SK-N-SH treated with all-trans-retinoic acid at 6 μM for 48 hours (cell line): Measurements from ENCODE around the gene ZNF428.

ENCODE experiments used
- ATAC-seq: fragments of 200-7000 bp; cut with Tn5 transposase; 3 replicates; pipeline ENCODE4 v1.9.1; 2020; ENCODE audit warnings: mild to moderate bottlenecking, moderate library complexity
- ARNTL ChIP-seq: fragments of 450-650 bp; formaldehyde crosslinking; IDR thresholded peaks from 2 replicates; pipeline ENCODE4 v1.5.0; 2020; ENCODE audit warnings: low read depth, mild to moderate bottlenecking, moderate library complexity, borderline replicate concordance
- BACH2 ChIP-seq: fragments of 250-450 bp; sonication (Bioruptor Pico); IDR thresholded peaks from 2 replicates; pipeline ENCODE4 v1.9.0; 2021; ENCODE audit warnings: mild to moderate bottlenecking, borderline replicate concordance
- CREB5 ChIP-seq: fragments of 250-450 bp; sonication (Bioruptor Pico); IDR thresholded peaks from 2 replicates; pipeline ENCODE4 v1.5.1; 2020; ENCODE audit warnings: low read depth, mild to moderate bottlenecking, moderate library complexity
- CSRNP3 ChIP-seq: fragments of 250-450 bp; sonication (Bioruptor Pico); IDR thresholded peaks from 2 replicates; pipeline ENCODE4 v1.5.1; 2021; ENCODE audit warnings: mild to moderate bottlenecking, moderate library complexity
- ESRRG ChIP-seq: fragments of 250-450 bp; sonication (Bioruptor Pico); IDR thresholded peaks from 2 replicates; pipeline ENCODE4 v1.6.1; 2021; ENCODE audit warnings: mild to moderate bottlenecking
- GLIS3 ChIP-seq: fragments of 250-450 bp; sonication (Bioruptor Pico); IDR thresholded peaks from 2 replicates; pipeline ENCODE4 v1.5.0; 2020; ENCODE audit warnings: mild to moderate bottlenecking, moderate library complexity
- ISL1 ChIP-seq: fragments of 250-450 bp; sonication (Bioruptor Pico); IDR thresholded peaks from 2 replicates; pipeline ENCODE4 v2.1.2; 2022; ENCODE audit warnings: mild to moderate bottlenecking, moderate library complexity
- OSR1 ChIP-seq: fragments of 250-450 bp; sonication (Bioruptor Pico); IDR thresholded peaks from 2 replicates; pipeline ENCODE4 v1.8.0; 2022; ENCODE audit warnings: moderate library complexity, mild to moderate bottlenecking, inconsistent platforms
- PATZ1 ChIP-seq: fragments of 250-450 bp; sonication (Bioruptor Pico); IDR thresholded peaks from 2 replicates; pipeline ENCODE4 v1.8.0; 2020; ENCODE audit warnings: mild to moderate bottlenecking, moderate library complexity, borderline replicate concordance
- POU6F1 ChIP-seq: fragments of 250-450 bp; sonication (Bioruptor Pico); IDR thresholded peaks from 2 replicates; pipeline ENCODE4 v1.8.0; 2021; ENCODE audit warnings: low read depth, mild to moderate bottlenecking, moderate library complexity, borderline replicate concordance
- PPARA ChIP-seq: fragments of 250-450 bp; sonication (Bioruptor Pico); IDR thresholded peaks from 2 replicates; pipeline ENCODE4 v1.5.0; 2020; ENCODE audit warnings: mild to moderate bottlenecking, borderline replicate concordance
- RARB ChIP-seq: fragments of 250-450 bp; sonication (Bioruptor Pico); IDR thresholded peaks from 2 replicates; pipeline ENCODE4 v1.8.0; 2021; ENCODE audit warnings: mild to moderate bottlenecking, moderate library complexity
- SNAI2 ChIP-seq: fragments of 250-450 bp; sonication (Bioruptor Pico); IDR thresholded peaks from 2 replicates; pipeline ENCODE4 v1.5.0; 2020; ENCODE audit warnings: mild to moderate bottlenecking, moderate library complexity
- TCF4 ChIP-seq: fragments of 250-450 bp; sonication (Bioruptor Pico); IDR thresholded peaks from 2 replicates; pipeline ENCODE4 v1.8.0; 2021; ENCODE audit warnings: mild to moderate bottlenecking, moderate library complexity, borderline replicate concordance
- TOX ChIP-seq: fragments of 250-450 bp; sonication (Bioruptor Pico); IDR thresholded peaks from 2 replicates; pipeline ENCODE4 v1.8.0; 2021; ENCODE audit warnings: mild to moderate bottlenecking, moderate library complexity, borderline replicate concordance
- TSHZ2 ChIP-seq: fragments of 250-450 bp; sonication (Bioruptor Pico); IDR thresholded peaks from 2 replicates; pipeline ENCODE4 v1.5.0; 2020; ENCODE audit warnings: mild to moderate bottlenecking, moderate library complexity
- ZC3H10 ChIP-seq: fragments of 250-450 bp; sonication (Bioruptor Pico); IDR thresholded peaks from 2 replicates; pipeline ENCODE4 v1.5.1; 2021; ENCODE audit warnings: mild to moderate bottlenecking, moderate library complexity
- ZFP30 ChIP-seq: fragments of 450-650 bp; formaldehyde crosslinking; IDR thresholded peaks from 2 replicates; pipeline ENCODE4 v1.5.0; 2022; ENCODE audit warnings: mild to moderate bottlenecking, moderate library complexity
- ZNF565 ChIP-seq: fragments of 450-650 bp; formaldehyde crosslinking; conservative IDR thresholded peaks from 2 replicates; pipeline ENCODE4 v1.5.0; 2020; ENCODE audit warnings: low read depth, mild to moderate bottlenecking, moderate library complexity
- ZNF70 ChIP-seq: fragments of 450-650 bp; formaldehyde crosslinking; IDR thresholded peaks from 2 replicates; pipeline ENCODE4 v1.5.0; 2020; ENCODE audit warnings: mild to moderate bottlenecking, moderate library complexity
- ZNF8 ChIP-seq: fragments of 450-650 bp; formaldehyde crosslinking; IDR thresholded peaks from 2 replicates; pipeline ENCODE4 v1.5.0; 2020; ENCODE audit warnings: mild to moderate bottlenecking, moderate library complexity

The ZNF428 gene

GRCh38 chr19:43594710-43595604 lies 24.5 kb downstream of the ZNF428 start:
- TF ChIP-seq CSRNP3 (CRISPR knock-in tag) (no peak), TCF4 (no peak), ZC3H10 (no peak), ZNF565 (CRISPR knock-in tag) (no peak), OSR1 (CRISPR knock-in tag) (no peak), TOX (CRISPR knock-in tag) (no peak), TSHZ2 (CRISPR knock-in tag) (no peak), POU6F1 (CRISPR knock-in tag) (no peak), BACH2 (CRISPR knock-in tag) (no peak), ISL1 (CRISPR knock-in tag) (no peak), CREB5 (CRISPR knock-in tag) (no peak), SNAI2 (CRISPR knock-in tag) (no peak), ESRRG (CRISPR knock-in tag) (no peak), ZFP30 (CRISPR knock-in tag) (no peak), RARB (no peak), GLIS3 (CRISPR knock-in tag) (no peak), ZNF8 (no peak), PATZ1 (CRISPR knock-in tag) (no peak), PPARA (CRISPR knock-in tag) (no peak), ARNTL (CRISPR knock-in tag) (no peak)
- TF ChIP-seq, all 23 proteins: peak for 0
- peak; percentile 68 for ATAC-seq

- ATAC-seq: no peak
- TF ChIP-seq TSHZ2 (CRISPR knock-in tag) (no peak), BACH2 (CRISPR knock-in tag) (no peak), ZNF8 (no peak), CREB5 (CRISPR knock-in tag) (no peak), ZNF70 (CRISPR knock-in tag) (no peak), GLIS3 (CRISPR knock-in tag) (no peak), ESRRG (CRISPR knock-in tag) (no peak), OSR1 (CRISPR knock-in tag) (no peak), RARB (no peak), TOX (CRISPR knock-in tag) (no peak), SNAI2 (CRISPR knock-in tag) (no peak), CSRNP3 (CRISPR knock-in tag) (no peak)
Observed at GRCh38 chr19:43594081-43594697, 25.2 kb downstream of the ZNF428 start.
